GM19397 (cell line): ENCODE data around the gene AMIGO3.
"Not testable (repeated sequence)": the region's sequence is repeated elsewhere in the genome, so short reads cannot be mapped to it uniquely, and the experiment has no call there.

Source experiments
- ATAC-seq: cut with Tn5 transposase; IDR thresholded peaks from one replicate; pipeline ENCODE4 v1.9.1; 2021; ENCODE audit warnings: mild to moderate bottlenecking, moderate library complexity; ENCODE audit not compliant: unreplicated experiment

Gene AMIGO3

GRCh38 chr3:49712631-49713317 is 6.7 kb downstream of the AMIGO3 start:
- no peak for ATAC-seq

DNA sequence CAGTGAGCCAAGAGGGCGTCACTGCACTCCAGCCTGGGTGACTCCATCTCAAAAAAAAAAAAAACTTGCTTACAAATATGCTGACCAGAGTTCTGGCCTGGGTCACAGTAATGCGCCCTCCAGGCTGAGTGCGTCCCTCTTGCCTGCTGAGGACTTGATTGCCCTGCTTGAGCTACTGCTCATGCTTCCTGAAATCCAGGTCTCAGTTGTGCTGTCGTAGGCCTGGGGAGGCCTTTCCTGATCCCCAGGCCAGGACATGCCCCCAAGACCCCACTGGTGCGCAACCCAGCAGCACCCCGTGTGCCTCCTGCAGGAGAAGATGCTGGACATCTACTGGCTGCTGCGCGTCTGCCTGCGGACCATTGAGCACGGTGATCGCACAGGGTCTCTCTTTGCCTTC is 7.3 kb downstream of the AMIGO3 start:
- ATAC-seq: no peak

- ATAC-seq: no peak
Measured at GRCh38 chr3:49711489-49711888, 8.0 kb downstream of the AMIGO3 start.

DNA sequence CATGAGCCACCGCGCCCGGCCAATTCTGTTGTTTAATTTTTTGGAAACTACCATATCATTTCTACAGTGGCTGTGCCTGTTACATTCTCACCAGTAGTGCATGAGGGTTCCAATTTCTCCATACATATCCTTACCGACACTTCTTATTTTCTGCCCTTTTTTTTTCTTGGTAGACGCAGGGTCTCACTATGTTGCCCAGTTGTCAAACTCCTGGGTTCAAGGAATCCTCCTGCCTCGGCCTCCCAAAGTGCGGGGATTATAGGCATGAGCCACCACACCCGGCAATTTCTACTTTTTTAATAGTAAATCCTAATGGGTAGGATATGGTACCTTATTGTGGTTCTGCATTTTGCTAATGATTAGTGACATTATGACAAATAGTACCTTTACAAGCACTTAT is 9.6 kb downstream of the AMIGO3 start:
- ATAC-seq: no peak

GRCh38 chr3:49707113-49707480 is 12.4 kb downstream of the AMIGO3 start:
- ATAC-seq: no peak

- ATAC-seq: no peak
Measured at GRCh38 chr3:49706456-49707112, 12.9 kb downstream of the AMIGO3 start.

- no peak for ATAC-seq
Measured at GRCh38 chr3:49705390-49705960, 14.0 kb downstream of the AMIGO3 start.

DNA sequence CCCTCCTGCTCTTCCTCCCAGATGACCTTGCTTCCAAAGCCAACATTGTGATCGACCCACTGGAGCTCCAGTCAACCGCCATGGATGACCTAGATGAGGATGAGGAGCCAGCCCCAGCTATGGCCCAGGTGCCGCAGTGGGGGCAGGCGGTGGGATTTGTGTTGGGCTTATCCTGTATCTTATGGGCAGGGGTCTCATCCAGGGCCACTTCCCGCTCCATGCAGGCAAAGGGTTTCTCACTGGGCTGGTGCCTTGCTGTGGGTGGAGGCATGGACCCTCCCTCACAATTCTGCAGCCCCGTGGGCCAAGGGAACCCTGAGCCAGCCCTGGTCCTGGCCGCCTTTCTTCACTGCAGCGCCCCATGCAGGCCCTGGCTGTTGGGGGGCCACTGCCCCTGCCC is 14.9 kb downstream of the AMIGO3 start:
- ATAC-seq: no peak

- ATAC-seq: no peak
Measured at GRCh38 chr3:49703956-49704355, 15.5 kb downstream of the AMIGO3 start.

- no peak for ATAC-seq
Measured at GRCh38 chr3:49703443-49703927, 16.0 kb downstream of the AMIGO3 start.

DNA sequence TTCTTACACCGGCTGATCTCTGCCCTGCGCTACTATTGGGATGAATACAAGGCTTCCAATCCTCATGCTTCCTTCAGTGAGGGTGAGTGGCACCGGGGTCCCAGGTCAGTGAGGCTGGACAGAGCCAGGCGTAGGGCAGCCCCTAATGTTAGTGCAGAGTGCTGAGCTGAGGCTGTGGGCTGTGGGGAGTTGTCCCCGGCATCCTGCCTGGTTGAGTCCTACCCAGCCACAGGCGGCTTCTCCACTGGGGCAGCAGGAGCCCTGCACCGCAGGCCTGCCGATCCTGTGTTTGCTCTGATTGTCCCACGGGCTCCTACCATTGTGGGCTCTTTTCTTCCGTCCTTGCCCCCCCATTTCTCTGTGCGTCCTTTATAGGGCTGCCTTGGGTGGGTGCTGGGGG is 16.8 kb downstream of the AMIGO3 start:
- ATAC-seq: no peak

DNA sequence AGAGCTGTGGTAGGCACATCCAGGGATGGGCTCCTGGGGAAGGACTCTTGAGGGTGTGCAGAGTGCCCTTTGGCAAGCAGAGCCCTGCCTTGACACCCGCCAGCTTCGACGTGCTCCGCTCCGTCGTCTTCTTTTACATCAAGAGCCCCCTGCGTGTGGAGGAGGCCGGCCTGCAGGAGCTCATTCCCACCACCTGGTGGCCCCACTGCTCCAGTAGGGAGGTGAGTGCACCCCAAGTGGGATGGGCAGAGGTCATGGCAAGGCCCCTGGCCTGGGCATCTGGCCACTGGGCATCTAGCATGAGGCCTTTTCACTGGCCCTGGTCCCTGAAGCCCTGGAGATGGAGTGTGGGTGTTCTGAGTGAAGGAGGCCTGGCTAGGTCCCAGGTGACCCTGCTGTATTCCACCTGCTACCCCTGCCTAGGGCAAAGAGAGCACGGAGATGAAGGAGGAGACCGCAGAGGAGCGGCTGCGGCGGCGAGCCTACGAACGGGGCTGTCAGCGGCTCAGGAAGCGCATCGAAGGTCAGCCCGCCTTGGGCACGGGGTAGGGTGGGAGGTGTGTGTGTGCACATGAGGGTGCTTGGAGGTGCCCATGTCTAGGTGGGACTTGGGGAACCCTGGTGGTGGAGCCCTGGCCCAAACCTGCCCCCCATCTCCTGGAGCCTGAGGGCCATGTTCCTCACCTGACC is 18.0 kb downstream of the AMIGO3 start:
- no peak for ATAC-seq

DNA sequence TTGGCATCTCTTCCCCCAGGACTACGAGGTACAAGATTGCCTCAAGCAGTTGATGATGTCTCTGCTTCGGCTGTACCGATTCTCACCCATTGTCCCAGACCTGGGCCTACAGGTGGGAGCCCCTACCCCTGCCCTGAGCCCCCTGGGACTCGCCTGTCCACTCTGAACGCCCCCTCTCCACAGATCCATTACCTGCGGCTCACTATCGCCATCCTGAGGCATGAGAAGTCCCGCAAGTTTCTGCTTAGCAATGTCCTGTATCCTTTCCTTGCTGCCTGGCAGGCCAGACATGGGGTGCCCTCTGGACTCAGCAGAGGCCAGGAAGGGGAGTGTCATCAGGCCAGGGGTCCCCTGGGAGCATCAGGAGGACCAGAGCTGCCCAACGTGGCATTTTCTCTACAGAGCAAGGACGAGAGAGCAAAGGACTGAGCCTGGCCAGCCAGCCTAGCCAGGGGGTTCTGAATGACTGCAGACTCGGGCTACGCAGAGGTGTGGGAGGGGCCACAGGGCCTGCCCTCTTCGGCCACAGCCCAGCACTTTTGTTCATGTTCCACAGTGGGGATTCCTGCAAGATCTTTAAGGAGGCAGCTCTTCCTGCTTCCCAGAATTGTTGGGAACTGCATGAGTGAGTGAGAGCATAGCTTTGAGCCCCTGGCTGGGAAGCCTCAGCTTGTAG is 18.9 kb downstream of the AMIGO3 start:
- ATAC-seq: no peak

DNA sequence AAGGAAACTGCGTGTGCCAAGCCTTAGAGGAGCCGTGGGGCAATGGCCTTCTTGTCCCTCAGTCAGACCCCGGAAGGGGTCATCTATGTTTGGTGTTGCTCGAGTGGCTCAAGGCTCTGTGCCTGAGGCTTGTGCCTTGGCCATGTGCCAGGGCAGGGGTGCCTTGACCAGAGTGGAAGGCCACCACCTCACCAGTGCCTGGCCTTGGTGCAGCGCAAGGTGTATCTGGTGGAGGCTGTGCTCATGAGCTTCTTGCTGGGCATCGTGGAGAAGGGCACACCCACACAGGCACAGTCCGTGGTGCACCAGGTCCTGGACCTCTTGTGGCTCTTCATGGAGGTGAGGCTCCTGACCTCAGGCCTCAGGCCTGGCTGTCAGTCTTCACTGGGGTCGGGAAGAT is 19.5 kb downstream of the AMIGO3 start:
- no peak for ATAC-seq

DNA sequence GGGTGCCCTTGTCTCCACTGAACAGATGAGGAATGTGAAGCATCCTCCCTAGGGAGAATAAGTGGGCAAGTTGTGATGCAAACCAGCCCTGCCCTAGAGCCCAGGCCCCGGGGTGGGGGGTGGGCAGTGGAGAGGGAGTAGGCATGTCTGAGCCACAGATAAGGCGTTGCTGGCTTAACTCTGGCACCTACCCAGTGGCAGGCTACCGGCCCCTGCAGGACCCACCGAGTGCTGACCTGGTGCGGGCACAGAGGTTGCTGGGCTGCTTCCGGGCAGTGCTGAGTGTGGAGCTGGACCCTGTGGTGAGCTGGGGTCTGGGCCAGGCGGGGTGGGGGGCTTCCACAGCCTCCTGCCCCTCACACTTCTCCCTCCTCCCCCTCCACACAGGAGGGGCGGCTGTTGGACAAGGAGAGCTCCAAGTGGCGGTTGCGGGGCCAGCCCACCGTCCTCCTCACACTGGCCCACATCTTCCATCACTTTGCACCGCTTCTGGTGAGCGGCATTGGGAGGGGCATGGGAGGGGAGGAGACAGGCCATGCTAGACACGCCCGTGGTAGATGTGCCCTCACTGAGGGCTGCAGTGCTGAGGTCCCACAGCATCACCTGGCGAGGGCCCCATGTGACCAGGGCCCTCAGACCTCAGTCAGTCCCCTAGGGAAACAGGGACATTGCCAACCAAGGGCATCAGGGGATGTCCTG is 20.1 kb downstream of the AMIGO3 start:
- no peak for ATAC-seq

DNA sequence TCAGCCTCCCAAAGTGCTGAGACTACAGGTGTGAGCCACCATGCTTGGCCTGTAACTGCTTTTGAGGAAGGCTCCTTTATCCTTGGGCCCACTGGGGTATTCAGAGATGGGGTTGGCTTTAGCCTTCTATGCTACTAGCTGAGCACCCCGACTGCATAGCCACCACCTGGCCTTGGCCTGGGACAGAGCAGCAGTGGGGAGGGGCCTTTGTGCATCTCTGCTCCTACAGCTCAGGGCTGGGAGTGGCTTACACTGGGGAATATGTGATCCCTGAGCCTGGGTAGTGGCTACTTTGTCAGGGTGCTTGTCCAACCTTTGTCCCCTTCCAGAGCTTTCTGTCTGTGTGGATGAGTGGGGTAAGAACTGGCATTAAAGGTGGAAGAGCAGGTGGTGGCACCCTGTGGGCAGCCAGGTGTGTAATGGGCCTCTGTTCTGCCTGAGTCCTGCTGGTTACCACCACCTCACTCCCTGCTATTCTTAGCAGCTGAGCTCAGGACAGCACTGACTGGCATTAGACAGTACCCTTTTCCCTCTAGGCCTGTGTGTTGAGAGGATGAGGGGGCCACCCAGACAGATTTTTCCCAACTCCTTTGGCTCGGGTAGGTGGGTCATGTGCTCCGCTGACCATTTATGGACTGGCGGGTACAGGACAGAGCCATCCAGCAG is 24.0 kb downstream of the AMIGO3 start:
- ATAC-seq: not testable (repeated sequence)

DNA sequence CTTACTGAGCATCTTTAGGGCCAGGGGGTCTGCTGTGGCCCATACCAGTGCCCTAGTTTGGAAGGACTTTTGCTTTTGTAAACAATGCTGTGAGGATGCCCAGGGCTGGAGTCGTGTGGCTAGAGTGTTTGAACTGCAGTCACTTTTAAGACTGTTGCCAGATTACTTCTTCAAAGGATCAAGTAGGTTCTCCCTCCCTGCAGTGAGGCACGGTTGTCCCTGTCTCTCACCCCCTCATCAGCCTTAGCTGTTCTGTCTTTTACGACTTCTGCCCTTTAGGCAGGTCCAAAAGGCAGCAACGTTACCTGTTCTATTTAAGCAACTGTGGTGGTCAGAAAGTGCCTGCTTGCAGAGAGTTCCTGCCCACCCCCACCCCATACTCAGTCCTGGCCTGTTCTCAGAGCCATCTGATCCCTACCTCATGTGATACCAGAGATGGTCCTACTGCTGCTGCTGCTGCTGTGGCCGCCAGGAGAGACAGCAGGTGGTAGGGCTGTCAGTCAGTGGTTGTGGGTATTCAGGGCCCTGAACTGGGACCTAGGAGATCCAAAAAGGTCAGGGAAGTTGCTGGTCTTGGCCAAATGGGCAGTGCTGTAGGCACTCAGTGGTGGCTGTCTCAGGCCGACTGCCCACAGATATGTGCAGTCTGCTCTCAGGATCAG is 24.9 kb downstream of the AMIGO3 start:
- not testable (repeated sequence) for ATAC-seq

DNA sequence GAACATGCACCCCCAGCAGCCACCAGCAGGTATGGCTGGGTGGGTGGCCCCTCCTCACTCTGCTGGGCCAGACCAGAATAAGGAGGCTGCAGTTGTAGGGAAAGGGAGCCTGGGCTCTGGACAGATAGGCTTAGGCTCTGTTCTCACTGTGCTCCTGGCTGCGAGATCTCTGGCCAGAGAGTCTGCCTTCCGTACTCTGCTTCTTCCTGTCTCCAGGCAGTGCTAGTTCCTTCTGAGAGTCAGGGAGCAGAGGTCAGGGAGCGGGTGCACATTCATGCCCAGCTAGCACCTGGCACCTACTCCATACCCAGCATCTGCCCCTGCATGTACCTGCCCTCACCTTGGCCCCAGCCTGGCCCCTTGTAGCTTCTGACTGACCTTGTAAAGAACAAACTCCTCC is 28.0 kb downstream of the AMIGO3 start:
- ATAC-seq: not testable (repeated sequence)

DNA sequence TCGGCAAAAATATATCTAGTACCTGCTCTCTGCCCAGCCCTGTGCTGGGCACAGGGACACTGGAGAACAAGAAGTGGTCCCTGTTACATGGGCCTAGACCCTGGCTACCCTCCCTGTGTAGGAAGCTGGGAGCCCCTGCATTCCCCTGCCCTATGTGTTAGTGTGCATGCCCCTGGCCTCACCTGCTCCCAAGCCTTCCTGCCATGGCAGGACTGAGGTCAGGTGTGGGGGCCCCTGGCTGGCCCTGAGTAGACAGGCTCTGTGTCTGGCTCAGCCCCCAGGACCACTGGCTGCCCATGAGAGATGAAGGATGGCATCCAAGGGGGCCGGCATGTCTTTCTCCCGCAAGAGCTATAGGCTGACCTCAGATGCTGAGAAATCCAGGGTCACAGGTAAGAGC is 28.6 kb downstream of the AMIGO3 start:
- ATAC-seq: not testable (repeated sequence)
